Natural killer cell (primary cell): ENCODE measurements around the gene LAMA1. TPM values are rescaled to one million over a fixed set of nuclear protein-coding genes. Genes with fewer than 3 reads are reported as not detected.

Experiments used
- ATAC-seq, 3 donors: fragments of 150-1000 bp in 2 of 3; fragments of 200-7000 bp in 1 of 3; cut with Tn5 transposase; 1 replicate in 1 of 3; 2 replicates in 2 of 3; pipeline ENCODE4 v1.10.0; 2021; ENCODE audit warnings: mild to moderate bottlenecking in 2 of 3, moderate library complexity in 2 of 3
- DNase-seq, 2 donors: peaks; one replicate each; pipeline versions ENCODE4 v3.0.0 to v3.0.0-alpha.2; 2013 to 2021; ENCODE audit warnings: mixed read lengths in 1 of 2
- H3K27ac ChIP-seq: one replicate; pipeline ENCODE4 v1.5.1; 2013; ENCODE audit warnings: mild to moderate bottlenecking, low read length
- H3K27me3 ChIP-seq: one replicate; pipeline ENCODE4 v1.6.1; 2013; ENCODE audit warnings: low read length; ENCODE audit not compliant: control insufficient read depth, insufficient read depth
- H3K36me3 ChIP-seq: one replicate; pipeline ENCODE4 v1.6.1; 2013; ENCODE audit warnings: low read length; ENCODE audit not compliant: control insufficient read depth, insufficient read depth
- H3K4me1 ChIP-seq: one replicate; pipeline ENCODE4 v1.6.1; 2013; ENCODE audit warnings: low read length; ENCODE audit not compliant: control insufficient read depth, insufficient read depth
- H3K4me3 ChIP-seq: one replicate; pipeline ENCODE4 v1.5.1; 2013; ENCODE audit warnings: low read length
- H3K9me3 ChIP-seq: one replicate; pipeline ENCODE4 v1.6.1; 2013; ENCODE audit warnings: low read length; ENCODE audit not compliant: control insufficient read depth, insufficient read depth
- H3K27ac Mint-ChIP-seq, 2 donors: one replicate each; pipeline ENCODE4 v1.8.0; 2022; ENCODE audit warnings: mild to moderate bottlenecking in 2 of 2, mixed read lengths in 2 of 2, moderate library complexity in 1 of 2
- H3K27me3 Mint-ChIP-seq, 2 donors: one replicate each; pipeline ENCODE4 v1.8.0; 2022; ENCODE audit warnings: low read depth in 2 of 2, mixed read lengths in 2 of 2
- H3K36me3 Mint-ChIP-seq: one replicate; pipeline ENCODE4 v1.8.0; 2022; ENCODE audit warnings: mixed read lengths
- H3K4me1 Mint-ChIP-seq, 2 donors: one replicate each; pipeline ENCODE4 v1.8.0; 2022; ENCODE audit warnings: mixed read lengths in 2 of 2
- H3K4me3 Mint-ChIP-seq: one replicate; pipeline ENCODE4 v1.8.0; 2022; ENCODE audit warnings: mild to moderate bottlenecking, moderate library complexity, mixed read lengths
- H3K9me3 Mint-ChIP-seq, 2 donors: one replicate each; pipeline ENCODE4 v1.8.0; 2022; ENCODE audit warnings: mixed read lengths in 2 of 2
- CTCF ChIP-seq: fragments of 200-600 bp; IDR thresholded peaks from one replicate; pipeline ENCODE4 v1.8.0; 2022; ENCODE audit warnings: antibody characterized with exemption
- WGBS: methylation state at CpG from one replicate; pipeline ENCODE4 v1.1.7; 2013; ENCODE audit warnings: missing lambda C conversion rate; ENCODE audit not compliant: insufficient coverage; 5-methylcytosine and 5-hydroxymethylcytosine counted together
- intact Hi-C: fragments of 100-400 bp; cut with micrococcal nuclease; formaldehyde crosslinking; loops from one replicate; pipeline ENCODE4 v1.14.2; 2022
- total RNA-seq, 4 donors: library from RNA; stranded (reverse); fragments of 120-200 nt in 1 of 4; gene quantifications; one replicate each; pipeline versions ENCODE4 v1.2.3 to v1.2.4, GENCODE V29; 2013 to 2022

The LAMA1 gene
- total RNA-seq, 3 donors from 2014 or later (not counting 1 experiment from before 2014, with no cell fraction given) = not detected

- Histone ChIP-seq H3K9me3 (peaks cover 4% of the 10 kb centered on the region), H3K27me3 (no peaks in the 10 kb centered on the region), H3K4me1 (no peaks in the 10 kb centered on the region), H3K4me3 (no peak overlapping the region), H3K27ac (no peak overlapping the region), H3K36me3 (no peaks in the 10 kb centered on the region)
- no peak for DNase-seq
- Mint-ChIP-seq H3K27me3 (no peaks in the 10 kb centered on the region), H3K9me3 (peaks cover 3 to 6% of the 10 kb centered on the region in 2 donors), H3K36me3 (no peaks in the 10 kb centered on the region), H3K27ac (no peak overlapping the region), H3K4me3 (no peak overlapping the region), H3K4me1 (no peaks in the 10 kb centered on the region)
- WGBS = 89% methylated on average over 3 of the region's 3 CpGs
- no peak for TF ChIP-seq CTCF
- ATAC-seq = no peak
- intact Hi-C loops = no loop called here
Observed at GRCh38 chr18:6917072-6917471, 200.5 kb downstream of the LAMA1 start.

GRCh38 chr18:6901286-6901926 is 216.2 kb downstream of the LAMA1 start:
- TF ChIP-seq CTCF = no peak
- ATAC-seq = no peak
- no peaks in the 10 kb centered on the region for H3K27me3 ChIP-seq

GRCh38 chr18:6891788-6892187 is 225.8 kb downstream of the LAMA1 start:
- intact Hi-C loops = no loop called here
- no peaks in the 10 kb centered on the region for H3K36me3 Mint-ChIP-seq
- 89% methylated on average over 3 of the region's 3 CpGs for WGBS
- ATAC-seq = no peak
- Histone ChIP-seq H3K27me3 (no peaks in the 10 kb centered on the region), H3K4me1 (no peaks in the 10 kb centered on the region), H3K27ac (no peak overlapping the region), H3K4me3 (no peak overlapping the region), H3K9me3 (no peaks in the 10 kb centered on the region), H3K36me3 (no peaks in the 10 kb centered on the region)
- no peaks in the 10 kb centered on the region for H3K4me1 Mint-ChIP-seq
- H3K4me3 Mint-ChIP-seq = no peak overlapping the region
- H3K27me3 Mint-ChIP-seq = no peaks in the 10 kb centered on the region
- TF ChIP-seq CTCF = no peak
- no peak overlapping the region for H3K27ac Mint-ChIP-seq
- no peaks in the 10 kb centered on the region for H3K9me3 Mint-ChIP-seq
- no peak for DNase-seq

More at GRCh38 chr18:6901286-6901926, 216.2 kb downstream of the LAMA1 start:
- Mint-ChIP-seq H3K4me3 (no peak overlapping the region), H3K9me3 (peaks cover 6% of the 10 kb centered on the region in 2 donors), H3K4me1 (no peaks in the 10 kb centered on the region), H3K36me3 (peaks cover 13% of the 10 kb centered on the region), H3K27me3 (no peaks in the 10 kb centered on the region), H3K27ac (no peak overlapping the region)
- no peak overlapping the region for H3K4me3 ChIP-seq
- H3K9me3 ChIP-seq = peaks cover 10% of the 10 kb centered on the region
- no peak for DNase-seq
- H3K36me3 ChIP-seq = no peaks in the 10 kb centered on the region
- no peak overlapping the region for H3K27ac ChIP-seq
- 81% methylated on average over 2 of the region's 3 CpGs for WGBS
- no peaks in the 10 kb centered on the region for H3K4me1 ChIP-seq
- intact Hi-C loops = no loop called here

Other genes starting within 250 kb of the LAMA1 start
- not detected for gene LRRC30, start 113.3 kb upstream of the LAMA1 start, total RNA-seq